HEK293T (cell line): Measurements from ENCODE around the gene RBM38.

ENCODE experiments used
- ARNT ChIP-seq: fragments of 450-650 bp; IDR thresholded peaks from 2 replicates; pipeline ENCODE4 v1.6.1; 2017; ENCODE audit warnings: mild to moderate bottlenecking
- BHLHE40 ChIP-seq: fragments of 450-650 bp; IDR thresholded peaks from 2 replicates; pipeline ENCODE4 v1.6.1; 2016; ENCODE audit warnings: mild to moderate bottlenecking, moderate library complexity, borderline replicate concordance
- ELF4 ChIP-seq: fragments of 450-650 bp; IDR thresholded peaks from 2 replicates; pipeline ENCODE4 v1.6.1; 2017; ENCODE audit warnings: antibody characterized with exemption
- FOXM1 ChIP-seq: fragments of 450-650 bp; IDR thresholded peaks from 2 replicates; pipeline ENCODE4 v1.6.1; 2017; ENCODE audit warnings: mild to moderate bottlenecking, borderline replicate concordance
- L3MBTL2 ChIP-seq: fragments of 450-650 bp; conservative IDR thresholded peaks from 2 replicates; pipeline ENCODE4 v1.6.1; 2016; ENCODE audit warnings: mild to moderate bottlenecking
- SP1 ChIP-seq: fragments of 450-650 bp; IDR thresholded peaks from 2 replicates; pipeline ENCODE4 v1.6.1; 2017
- ZNF384 ChIP-seq: fragments of 450-650 bp; IDR thresholded peaks from 2 replicates; pipeline ENCODE4 v1.6.1; 2016

GRCh38 chr20:57403216-57403615 lies 12.0 kb downstream of the RBM38 start:
- TF ChIP-seq FOXM1 (no peak), ZNF384 (no peak), ARNT (no peak), SP1 (no peak), BHLHE40 (no peak), L3MBTL2 (no peak), ELF4 (no peak)
